Cardiac fibroblast (primary cell): ENCODE results near the gene CHMP6.

Source experiments
- DNase-seq, 2 donors: peaks; one replicate each; pipeline versions ENCODE4 v3.0.0 to v3.0.0-alpha.2; 2010; ENCODE audit warnings: low read depth in 2 of 2
- H3K4me3 ChIP-seq, 2 donors: replicated peaks in 1 of 2; 1 replicate in 1 of 2; 2 replicates in 1 of 2; pipeline ENCODE4 v1.5.1; 2011; ENCODE audit warnings: low read depth in 2 of 2, low read length in 2 of 2, mild to moderate bottlenecking in 2 of 2, moderate library complexity in 1 of 2
- CTCF ChIP-seq: IDR thresholded peaks from one replicate; pipeline ENCODE4 v1.5.1; 2011; ENCODE audit warnings: low read depth, mild to moderate bottlenecking, low read length, inconsistent platforms

Gene CHMP6

GRCh38 chr17:80962356-80963329 lies 29.0 kb upstream of the CHMP6 start:
- TF ChIP-seq CTCF: no peak
- DNase-seq: no peak
- H3K4me3 ChIP-seq: no peak overlapping the region

- TF ChIP-seq CTCF: no peak
- no peak for DNase-seq
- H3K4me3 ChIP-seq: no peak overlapping the region
Measured at GRCh38 chr17:80963812-80964543, 27.7 kb upstream of the CHMP6 start.

GRCh38 chr17:80964544-80964856 lies 27.1 kb upstream of the CHMP6 start:
- no peak for TF ChIP-seq CTCF
- no peak overlapping the region for H3K4me3 ChIP-seq
- DNase-seq: no peak

GRCh38 chr17:80964859-80965580 lies 26.6 kb upstream of the CHMP6 start:
- H3K4me3 ChIP-seq: no peak overlapping the region
- TF ChIP-seq CTCF: no peak
- no peak for DNase-seq

- no peak for TF ChIP-seq CTCF
- no peak for DNase-seq
- no peak overlapping the region for H3K4me3 ChIP-seq
Measured at GRCh38 chr17:80965606-80966005, 26.0 kb upstream of the CHMP6 start.

GRCh38 chr17:80967404-80967872 lies 24.2 kb upstream of the CHMP6 start:
- no peak for TF ChIP-seq CTCF
- no peak overlapping the region for H3K4me3 ChIP-seq
- DNase-seq: no peak
